Activated CD4-positive, alpha-beta T cell treated with anti-CD3 and anti-CD28 coated beads for 36 hours (primary cell): ENCODE measurements around the gene PGAM5. TPM values are rescaled to one million over a fixed set of nuclear protein-coding genes. Genes with fewer than 3 reads are reported as not detected.
"Not testable (repeated sequence)": the region's sequence is repeated elsewhere in the genome, so short reads cannot be mapped to it uniquely, and the experiment has no call there.

Experiments
- ATAC-seq: fragments of 200-7000 bp; cut with Tn5 transposase; one replicate; pipeline ENCODE4 v1.10.0; 2021; ENCODE audit warnings: mild to moderate bottlenecking, moderate library complexity
- CTCF ChIA-PET: fragments of 350-600 bp; sonication (Branson Sonifier 250); formaldehyde crosslinking; loops from one replicate; lab custom pipeline; 2021; ENCODE audit warnings: antibody characterized with exemption; lab: Charles Lee
- POLR2A ChIA-PET: fragments of 350-600 bp; sonication (Branson Sonifier 250); formaldehyde crosslinking; loops from one replicate; lab custom pipeline; 2021; ENCODE audit warnings: antibody characterized with exemption, inconsistent platforms; lab: Charles Lee
- DNase-seq: peaks from one replicate; pipeline ENCODE4 v3.0.0-alpha.2; 2020
- H3K27ac Mint-ChIP-seq: one replicate; pipeline ENCODE4 v1.8.0; 2021; ENCODE audit warnings: mixed read lengths
- H3K27me3 Mint-ChIP-seq: one replicate; pipeline ENCODE4 v1.8.0; 2021; ENCODE audit warnings: mixed read lengths
- H3K36me3 Mint-ChIP-seq: one replicate; pipeline ENCODE4 v1.8.0; 2021; ENCODE audit warnings: low read depth, mixed read lengths
- H3K4me1 Mint-ChIP-seq: one replicate; pipeline ENCODE4 v1.8.0; 2021; ENCODE audit warnings: mixed read lengths
- H3K4me3 Mint-ChIP-seq: one replicate; pipeline ENCODE4 v1.8.0; 2021; ENCODE audit warnings: mild to moderate bottlenecking, moderate library complexity, mixed read lengths
- H3K9me3 Mint-ChIP-seq: one replicate; pipeline ENCODE4 v1.8.0; 2021; ENCODE audit warnings: low read depth, mixed read lengths
- intact Hi-C, 2 experiments: fragments of 100-400 bp; cut with DNase I in 1 of 2; cut with micrococcal nuclease in 1 of 2; formaldehyde crosslinking; loops; one replicate each; pipeline versions ENCODE4 v1.14.2 to v1.15.1; 2022 to 2024; cut with DNase I, micrococcal nuclease
- total RNA-seq, 2 experiments: library from RNA; stranded (reverse); gene quantifications; one replicate each; pipeline ENCODE4 v1.2.3, GENCODE V29; 2021

The PGAM5 gene
- total RNA-seq, 2 experiments from 2014 or later: 65.6 to 74.0 TPM

DNA sequence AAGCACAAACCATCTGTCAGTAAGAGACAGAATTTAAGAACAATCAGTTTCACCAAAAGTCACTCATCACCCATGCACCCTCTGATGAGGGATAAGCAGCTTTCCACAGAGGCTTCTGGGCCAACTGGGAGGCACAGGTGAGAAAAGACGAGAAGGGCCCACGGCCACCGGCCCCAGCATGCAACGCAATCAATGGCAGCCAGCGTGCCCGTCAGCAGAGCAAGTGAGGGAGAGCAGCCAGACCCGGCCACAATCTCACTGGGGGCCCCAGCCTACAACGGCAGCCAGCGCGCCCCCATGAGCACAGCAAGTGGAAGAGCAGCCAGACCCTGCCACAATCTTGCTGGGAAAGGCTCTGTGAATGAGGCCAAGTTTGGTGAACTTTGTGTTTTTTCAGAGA lies 37.7 kb downstream of the PGAM5 start:
- Mint-ChIP-seq H3K9me3 (no peaks in the 10 kb centered on the region), H3K27me3 (no peaks in the 10 kb centered on the region), H3K4me1 (no peaks in the 10 kb centered on the region), H3K36me3 (peaks cover 71% of the 10 kb centered on the region), H3K27ac (no peak overlapping the region), H3K4me3 (no peak overlapping the region)
- intact Hi-C loops: no loop called here
- ATAC-seq (no peak), DNase-seq (no peak)
- CTCF ChIA-PET: interaction anchor here (0.5 to 1.4 kb wide), 2 partner anchors 19 to 34 kb away, joined by 3 read pairs; no protein-coding TSS in a partner anchor
- POLR2A ChIA-PET: no interaction called here

DNA sequence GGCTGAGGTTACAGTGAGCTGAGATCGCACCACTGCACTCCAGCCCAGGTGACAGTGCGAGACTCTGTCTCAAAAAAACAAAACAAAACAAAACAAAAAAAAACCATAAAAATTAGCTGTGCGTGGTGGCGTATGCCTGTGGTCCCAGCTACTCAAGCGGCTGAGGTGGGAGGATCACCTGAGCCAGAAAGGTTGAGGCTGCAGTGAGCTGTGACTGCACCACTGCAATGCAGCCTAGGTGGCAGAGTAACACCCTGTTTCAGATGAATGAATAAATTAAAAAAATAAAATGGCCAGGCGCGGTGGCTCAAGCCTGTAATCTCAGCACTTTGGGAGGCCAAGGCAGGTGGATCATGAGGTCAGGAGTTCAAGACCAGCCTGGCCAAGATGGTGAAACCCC lies 43.0 kb downstream of the PGAM5 start:
- H3K36me3 Mint-ChIP-seq: peaks cover 54% of the 10 kb centered on the region
- H3K27me3 Mint-ChIP-seq, H3K4me3 Mint-ChIP-seq, H3K9me3 Mint-ChIP-seq, DNase-seq, intact Hi-C loops, H3K27ac Mint-ChIP-seq, ATAC-seq: not testable (repeated sequence)
- ChIA-PET POLR2A (interaction anchor here (0.7 kb wide), 2 partner anchors 14 to 73 kb away, joined by 4 to 9 read pairs; no protein-coding TSS in a partner anchor), CTCF (interaction anchor here (0.5 kb wide), 1 partner anchor 151 kb away, joined by 3 read pairs; no protein-coding TSS in a partner anchor)
- peaks cover 10% of the 10 kb centered on the region for H3K4me1 Mint-ChIP-seq

DNA sequence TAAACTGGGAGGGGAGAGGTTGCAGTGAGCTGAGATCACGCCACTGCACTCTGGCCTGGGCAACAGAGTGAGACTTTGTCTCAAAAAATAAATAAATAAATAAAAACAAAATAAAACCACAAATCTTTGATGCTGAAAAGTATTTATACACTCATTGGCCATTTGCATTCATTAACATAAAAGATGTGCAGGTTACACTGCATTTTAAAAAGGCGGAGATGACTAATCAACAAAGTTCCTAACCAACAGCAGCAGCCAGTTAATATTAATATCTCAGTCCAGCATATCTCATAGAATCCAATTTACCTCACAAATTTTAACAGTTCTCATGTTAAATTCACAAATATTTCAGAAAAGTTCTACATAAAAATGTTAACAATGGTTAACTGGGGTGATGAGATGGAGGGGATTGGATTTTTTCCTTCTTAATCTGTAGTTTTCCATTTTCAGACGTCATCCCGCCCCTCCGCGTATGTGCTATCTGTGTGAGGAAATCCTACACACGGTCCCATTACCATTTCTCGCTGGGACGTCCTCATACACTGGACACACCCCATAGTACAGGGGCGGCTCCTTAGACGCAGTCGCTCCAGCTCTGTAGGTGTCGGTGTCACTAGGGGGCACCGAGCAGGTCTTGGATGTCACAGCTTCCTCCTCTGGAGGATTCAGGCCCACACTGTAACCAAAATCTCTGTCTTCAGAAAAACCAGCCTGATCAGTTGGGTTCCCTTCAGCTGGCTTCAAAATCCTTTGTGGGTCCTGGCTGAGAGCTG lies 43.7 kb downstream of the PGAM5 start:
- no peak for ATAC-seq
- Mint-ChIP-seq H3K4me3 (no peak overlapping the region), H3K4me1 (peaks cover 10% of the 10 kb centered on the region), H3K36me3 (peaks cover 52% of the 10 kb centered on the region), H3K9me3 (no peaks in the 10 kb centered on the region), H3K27ac (no peak overlapping the region), H3K27me3 (no peaks in the 10 kb centered on the region)
- ChIA-PET CTCF (interaction anchor here (1.9 kb wide), 1 partner anchor 14 kb away, joined by 6 read pairs; no protein-coding TSS in a partner anchor), POLR2A (interaction anchor here (0.7 kb wide), 1 partner anchor 74 kb away, joined by 9 read pairs; no protein-coding TSS in a partner anchor)
- no peak for DNase-seq
- intact Hi-C loops: no loop called here

DNA sequence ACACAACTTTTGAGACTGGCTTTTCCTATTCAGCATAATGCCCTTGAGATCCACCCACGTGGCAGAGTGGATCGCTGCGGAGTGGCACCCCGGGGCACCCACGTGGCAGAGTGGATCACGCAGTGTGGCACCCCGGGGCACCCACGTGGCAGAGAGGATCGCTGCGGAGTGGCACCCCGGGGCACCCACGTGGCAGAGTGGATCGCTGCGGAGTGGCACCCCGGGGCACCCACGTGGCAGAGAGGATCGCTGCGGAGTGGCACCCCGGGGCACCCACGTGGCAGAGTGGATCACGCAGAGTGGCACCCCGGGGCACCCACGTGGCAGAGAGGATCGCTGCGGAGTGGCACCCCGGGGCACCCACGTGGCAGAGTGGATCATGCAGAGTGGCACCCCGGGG lies 48.2 kb downstream of the PGAM5 start:
- peaks cover 48% of the 10 kb centered on the region for H3K36me3 Mint-ChIP-seq
- CTCF ChIA-PET, H3K27ac Mint-ChIP-seq: not testable (repeated sequence)

DNA sequence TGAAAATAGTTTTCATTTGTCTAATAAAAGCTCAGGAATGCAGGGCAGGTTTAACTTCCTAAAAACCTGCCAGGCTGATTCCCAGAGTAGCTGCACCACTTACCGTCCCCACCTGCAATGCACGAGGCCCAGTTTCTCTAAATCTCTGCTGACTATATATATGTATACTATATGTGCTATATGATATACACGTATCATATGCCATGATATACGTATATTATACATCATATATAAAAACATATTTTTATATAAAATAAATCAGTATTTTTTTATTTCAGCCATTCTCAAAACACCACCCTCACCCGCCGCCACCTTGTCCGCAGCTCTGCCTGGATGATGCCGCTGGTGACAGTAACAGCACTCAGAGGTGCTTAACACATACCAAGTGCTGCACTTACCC lies 48.7 kb downstream of the PGAM5 start:
- peak overlapping the region; percentile 42 for H3K27ac Mint-ChIP-seq
- no peak for DNase-seq
- ATAC-seq: no peak
- CTCF ChIA-PET: interaction anchor here (1.0 kb wide), 1 partner anchor 16 kb away, joined by 4 read pairs; no protein-coding TSS in a partner anchor
- POLR2A ChIA-PET: no interaction called here
- H3K27me3 Mint-ChIP-seq: no peaks in the 10 kb centered on the region
- intact Hi-C loops: no loop called here
- H3K4me1 Mint-ChIP-seq: peaks cover 26% of the 10 kb centered on the region
- peaks cover 46% of the 10 kb centered on the region for H3K36me3 Mint-ChIP-seq
- peak overlapping the region; percentile 90 for H3K4me3 Mint-ChIP-seq
- H3K9me3 Mint-ChIP-seq: no peaks in the 10 kb centered on the region

More for the DNA sequence above, 48.2 kb downstream of the PGAM5 start:
- H3K27me3 Mint-ChIP-seq, DNase-seq, H3K9me3 Mint-ChIP-seq, POLR2A ChIA-PET, ATAC-seq, intact Hi-C loops, H3K4me3 Mint-ChIP-seq: not testable (repeated sequence)
- peaks cover 26% of the 10 kb centered on the region for H3K4me1 Mint-ChIP-seq

DNA sequence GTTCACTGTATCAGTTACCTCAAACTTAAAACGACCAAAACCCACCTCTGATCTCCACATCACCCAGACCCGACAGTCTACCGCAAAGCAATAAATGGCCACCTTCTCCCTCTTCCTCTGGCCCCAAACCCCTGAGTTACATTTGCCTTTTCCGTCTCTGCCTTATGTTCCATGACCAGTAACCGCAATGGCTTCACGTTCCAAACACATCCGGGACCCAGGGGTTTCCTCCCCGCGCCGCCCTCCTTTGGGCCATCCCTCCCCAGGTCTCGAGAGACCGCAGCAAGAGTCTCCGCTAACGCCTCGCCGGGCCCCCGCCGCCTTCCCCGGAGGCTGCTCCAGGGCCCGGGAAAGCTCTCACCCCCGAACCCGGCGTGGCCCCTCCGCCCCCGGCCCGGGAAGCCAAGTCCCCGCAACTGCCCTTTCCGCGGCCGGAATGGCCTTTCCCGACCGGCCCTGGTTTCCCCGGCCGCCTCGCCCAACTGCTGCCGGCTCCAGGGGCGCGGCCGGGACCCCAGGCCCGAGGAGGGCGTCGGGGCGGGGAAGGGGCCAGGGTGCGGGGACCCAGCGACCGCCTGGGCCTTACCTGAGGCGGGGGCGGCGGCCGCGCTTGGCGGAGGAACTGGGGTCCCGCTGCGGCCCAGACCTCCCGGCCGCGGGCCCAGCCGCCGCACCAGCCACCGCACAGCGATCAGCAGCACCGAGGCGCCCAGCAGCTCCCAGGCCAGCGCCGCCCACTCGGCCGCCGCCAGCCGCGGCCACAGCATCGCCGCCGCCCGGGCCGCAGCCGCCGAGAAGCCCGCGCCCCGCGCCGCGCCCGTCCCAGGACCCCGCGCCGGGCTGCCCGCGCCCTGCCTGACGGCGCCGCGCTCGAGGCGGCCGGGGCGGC lies 50.6 kb downstream of the PGAM5 start, which contains the start of gene ANKLE2:
Gene ANKLE2, minus strand, starts transcription at position 801 of the 889 bp plus-strand sequence. Its CDS starts 34 bp downstream, at position 767.
- ChIA-PET POLR2A (interaction anchor here (0.6 to 1.2 kb wide), 8 partner anchors 42 to 319 kb away, joined by 3 to 6 read pairs (median 3); partner anchors contain the start of gene GOLGA3), CTCF (interaction anchor here (0.7 kb wide), 1 partner anchor 15 kb away, joined by 3 read pairs; no protein-coding TSS in a partner anchor)
- Mint-ChIP-seq H3K9me3 (no peaks in the 10 kb centered on the region), H3K27me3 (no peaks in the 10 kb centered on the region), H3K4me3 (peak within 1 kb of the TSS; percentile 90), H3K27ac (peak within 1 kb of the TSS; percentile 98), H3K4me1 (peaks cover 33% of the 10 kb centered on the region), H3K36me3 (peaks cover 37% of the 10 kb centered on the region)
- DNase-seq (peak; percentile 84), ATAC-seq (peak; percentile 41)
- intact Hi-C loops: loop anchor here (1.0 to 5.0 kb wide), 8 partner anchors 66 to 674 kb away; partner anchors contain the start of genes CHFR (in 1 of the 2), FBRSL1 (in 1 of the 2), GOLGA3 (in 1 of the 2) and POLE (in 1 of the 2)

DNA sequence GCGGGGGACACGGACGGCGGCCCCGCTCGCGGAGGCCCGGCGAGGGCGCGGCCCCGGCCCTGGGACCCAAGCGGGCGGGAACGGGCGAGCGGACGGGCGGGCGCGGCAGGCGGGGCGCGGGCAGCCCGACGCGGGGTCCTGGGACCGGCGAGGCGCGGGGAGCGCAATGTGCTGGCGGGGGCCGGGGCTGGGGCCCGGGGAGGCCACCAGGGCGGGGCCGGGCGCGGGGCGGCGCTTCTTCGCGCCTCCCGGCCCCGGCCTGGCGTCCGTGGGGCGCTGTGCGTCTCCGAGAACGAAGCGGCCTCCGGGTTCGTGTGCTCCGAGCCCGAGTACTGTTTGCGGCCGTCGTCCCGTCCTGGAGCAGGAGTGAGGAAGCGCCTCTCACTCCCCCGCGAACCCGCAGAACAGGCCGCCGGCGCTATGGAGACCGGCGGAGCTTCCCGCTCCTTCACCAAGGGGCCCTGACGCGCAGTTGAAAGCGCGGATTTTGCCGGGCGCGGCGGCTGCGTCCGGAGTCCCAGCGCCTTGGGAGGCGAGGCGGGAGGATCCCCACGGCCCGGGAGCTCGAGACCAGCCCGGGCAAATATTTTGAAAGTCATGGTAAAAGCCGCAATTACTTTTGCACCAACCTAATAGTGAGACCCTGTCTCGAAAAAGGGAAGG lies 51.4 kb downstream of the PGAM5 start:
- no peaks in the 10 kb centered on the region for H3K27me3 Mint-ChIP-seq
- CTCF ChIA-PET: interaction anchor here (0.7 to 1.2 kb wide), 3 partner anchors 11 to 24 kb away, joined by 3 read pairs; no protein-coding TSS in a partner anchor
- POLR2A ChIA-PET: interaction anchor here (1.2 kb wide), 1 partner anchor 318 kb away, joined by 3 read pairs; no protein-coding TSS in a partner anchor
- peak; percentile 86 for ATAC-seq
- peak overlapping the region; percentile 73 for H3K4me3 Mint-ChIP-seq
- intact Hi-C loops: loop anchor here (1.0 to 5.0 kb wide), 14 partner anchors 52 to 675 kb away; partner anchors contain the start of genes POLE (in 2 of the 2), PXMP2 (in 2 of the 2), CHFR (in 1 of the 2) and FBRSL1 (in 1 of the 2)
- H3K36me3 Mint-ChIP-seq: peaks cover 32% of the 10 kb centered on the region
- H3K9me3 Mint-ChIP-seq: no peaks in the 10 kb centered on the region
- peaks cover 32% of the 10 kb centered on the region for H3K4me1 Mint-ChIP-seq
- DNase-seq: peak; percentile 93
- H3K27ac Mint-ChIP-seq: peak overlapping the region; percentile 80

DNA sequence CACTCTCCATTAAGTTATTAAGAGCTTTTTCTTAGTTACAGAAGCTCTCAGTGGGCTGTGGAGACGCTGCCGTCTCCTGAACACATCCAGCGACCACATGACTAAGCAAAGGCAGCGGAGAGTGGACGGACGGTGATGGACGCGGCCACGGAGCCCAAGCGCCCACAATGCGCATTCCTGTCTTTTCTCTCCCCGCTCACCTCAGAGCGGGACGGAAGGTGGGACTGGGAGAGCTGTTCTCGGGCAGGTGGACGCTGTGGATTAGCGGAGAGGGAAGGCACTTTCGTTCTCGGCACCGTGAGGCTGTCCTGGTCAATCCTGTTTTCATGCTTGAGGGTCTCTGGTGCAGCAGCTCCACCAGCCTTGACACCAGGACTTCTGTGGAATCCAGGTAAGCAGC lies 53.6 kb downstream of the PGAM5 start:
- peaks cover 26% of the 10 kb centered on the region for H3K36me3 Mint-ChIP-seq
- intact Hi-C loops: loop anchor here (5.0 kb wide), 4 partner anchors 63 to 677 kb away; partner anchors contain the start of genes FBRSL1 (in 1 of the 2) and GOLGA3 (in 1 of the 2)
- H3K4me3 Mint-ChIP-seq: no peak overlapping the region
- CTCF ChIA-PET: interaction anchor here (1.3 to 2.7 kb wide), 2 partner anchors 11 to 140 kb away, joined by 4 to 11 read pairs; no protein-coding TSS in a partner anchor
- no peaks in the 10 kb centered on the region for H3K9me3 Mint-ChIP-seq
- DNase-seq (no peak), ATAC-seq (no peak)
- no peak overlapping the region for H3K27ac Mint-ChIP-seq
- no peaks in the 10 kb centered on the region for H3K27me3 Mint-ChIP-seq
- POLR2A ChIA-PET: no interaction called here
- H3K4me1 Mint-ChIP-seq: peaks cover 37% of the 10 kb centered on the region

DNA sequence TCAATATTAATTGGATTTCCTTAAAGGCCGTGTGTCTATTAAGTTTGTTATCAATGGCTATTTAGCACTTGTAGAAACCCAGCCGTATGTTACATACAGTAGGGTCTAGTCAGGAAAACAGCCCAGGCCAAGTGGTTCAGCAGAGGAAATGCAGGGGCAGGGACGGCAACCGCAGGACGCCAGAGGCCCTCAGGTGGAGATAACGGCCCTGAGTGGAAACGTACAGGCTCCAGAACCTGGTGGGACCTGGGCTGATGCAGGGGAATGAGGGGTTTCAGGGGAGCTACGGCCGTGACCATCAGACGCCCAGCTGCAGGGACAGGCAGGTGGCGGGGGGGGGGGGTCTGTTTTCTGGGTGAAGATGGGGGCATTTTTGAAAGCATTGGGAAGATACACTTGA lies 54.7 kb downstream of the PGAM5 start:
- ChIA-PET POLR2A (no interaction called here), CTCF (interaction anchor here (1.3 to 2.7 kb wide), 2 partner anchors 9 to 139 kb away, joined by 4 to 11 read pairs; no protein-coding TSS in a partner anchor)
- H3K27ac Mint-ChIP-seq: no peak overlapping the region
- no peaks in the 10 kb centered on the region for H3K9me3 Mint-ChIP-seq
- intact Hi-C loops: loop anchor here in 1 of 2 experiments (5.0 kb wide), 2 partner anchors 42 to 122 kb away; partner anchors contain the start of gene CHFR
- H3K27me3 Mint-ChIP-seq: no peaks in the 10 kb centered on the region
- H3K36me3 Mint-ChIP-seq: peaks cover 24% of the 10 kb centered on the region
- no peak for DNase-seq
- peaks cover 39% of the 10 kb centered on the region for H3K4me1 Mint-ChIP-seq
- ATAC-seq: no peak
- no peak overlapping the region for H3K4me3 Mint-ChIP-seq
